B cell (primary cell): Measurements from ENCODE around the gene GTSF1L. TPM values are rescaled to one million over a fixed set of nuclear protein-coding genes. Genes with fewer than 3 reads are reported as not detected.

Experiments
- ATAC-seq: fragments of 200-7000 bp; cut with Tn5 transposase; one replicate; pipeline ENCODE4 v1.10.0; 2021; ENCODE audit warnings: low read depth, mild to moderate bottlenecking, moderate number of reproducible peaks, moderate library complexity
- CTCF ChIA-PET: fragments of 350-600 bp; sonication (Branson Sonifier 250); formaldehyde crosslinking; loops from one replicate; lab custom pipeline; 2021; ENCODE audit warnings: antibody characterized with exemption, inconsistent platforms; lab: Charles Lee
- POLR2A ChIA-PET: fragments of 350-600 bp; sonication (Branson Sonifier 250); formaldehyde crosslinking; loops from one replicate; lab custom pipeline; 2021; ENCODE audit warnings: antibody characterized with exemption; lab: Charles Lee
- DNase-seq: peaks from one replicate; pipeline ENCODE4 v3.0.0; 2013
- H2AFZ ChIP-seq: 2 replicates; pipeline ENCODE4 v1.6.1; 2012; ENCODE audit warnings: mild to moderate bottlenecking, low read depth, low read length; ENCODE audit not compliant: insufficient read depth, poor library complexity, severe bottlenecking
- H3K27ac ChIP-seq, 2 donors: 1 replicate in 1 of 2; 2 replicates in 1 of 2; pipeline ENCODE4 v1.5.1; 2012 to 2013; ENCODE audit warnings: low read length in 2 of 2, mild to moderate bottlenecking in 2 of 2, moderate library complexity in 1 of 2
- H3K27me3 ChIP-seq, 4 experiments: fragments of 200-600 bp in 1 of 4; sonication (generic) in 1 of 4; replicated peaks in 1 of 4; 1 replicate in 2 of 4; 2 replicates in 2 of 4; pipeline versions ENCODE4 v1.6.1 to v1.7.0; 2013 to 2016; ENCODE audit warnings: low read length in 3 of 4, mild to moderate bottlenecking in 2 of 4, mixed read lengths in 1 of 4, moderate library complexity in 1 of 4; ENCODE audit not compliant: insufficient read depth in 4 of 4, control insufficient read depth in 3 of 4; ENCODE audit errors: control extremely low read depth in 1 of 4
- H3K36me3 ChIP-seq, 2 experiments: replicated peaks in 1 of 2; 1 replicate in 1 of 2; 2 replicates in 1 of 2; pipeline versions ENCODE4 v1.6.1 to v1.7.1; 2013; ENCODE audit warnings: low read length in 1 of 2; ENCODE audit not compliant: insufficient read depth in 2 of 2, control insufficient read depth in 1 of 2; ENCODE audit errors: control extremely low read depth in 1 of 2, extremely low read depth in 1 of 2
- H3K4me1 ChIP-seq, 2 donors: fragments of 200-600 bp in 1 of 2; sonication (generic) in 1 of 2; 1 replicate in 1 of 2; 2 replicates in 1 of 2; pipeline versions ENCODE4 v1.5.1 to v1.6.1; 2013 to 2017; ENCODE audit warnings: low read length in 2 of 2; ENCODE audit not compliant: control insufficient read depth in 2 of 2, insufficient read depth in 2 of 2
- H3K4me2 ChIP-seq: replicated peaks from 2 replicates; pipeline ENCODE3; 2012; ENCODE audit warnings: mild to moderate bottlenecking, low read depth, low read length; ENCODE audit not compliant: poor library complexity, severe bottlenecking
- H3K4me3 ChIP-seq, 5 experiments: fragments of 200-600 bp in 1 of 5; sonication (generic) in 1 of 5; 1 replicate in 3 of 5; 2 replicates in 2 of 5; pipeline versions ENCODE4 v1.5.1 to v1.7.0; 2011 to 2016; ENCODE audit warnings: low read length in 4 of 5, mild to moderate bottlenecking in 4 of 5, low read depth in 2 of 5, control low read depth in 1 of 5, moderate library complexity in 1 of 5; ENCODE audit not compliant: insufficient read depth in 1 of 5; ENCODE audit errors: control extremely low read depth in 1 of 5, extremely low read depth in 1 of 5
- H3K79me2 ChIP-seq: fragments of 200-600 bp; sonication (generic); one replicate; pipeline ENCODE4 v1.6.0; 2016; ENCODE audit warnings: low read length; ENCODE audit not compliant: control insufficient read depth, insufficient read depth
- H3K9ac ChIP-seq: fragments of 200-600 bp; sonication (generic); 2 replicates; pipeline ENCODE4 v1.6.1; 2017; ENCODE audit warnings: mild to moderate bottlenecking, low read length, moderate library complexity
- H3K9me3 ChIP-seq, 3 donors: one replicate each; pipeline versions ENCODE4 v1.6.1 to v1.7.1; 2013; ENCODE audit warnings: low read length in 2 of 3; ENCODE audit not compliant: control insufficient read depth in 2 of 3, insufficient read depth in 1 of 3; ENCODE audit errors: control extremely low read depth in 1 of 3
- H4K20me1 ChIP-seq: 2 replicates; pipeline ENCODE4 v1.6.0; 2012; ENCODE audit warnings: mild to moderate bottlenecking, low read length; ENCODE audit not compliant: insufficient read depth, control insufficient read depth, poor library complexity, severe bottlenecking
- H3K27ac Mint-ChIP-seq: one replicate; pipeline ENCODE4 v1.8.0; 2021; ENCODE audit warnings: mixed read lengths
- H3K27me3 Mint-ChIP-seq: one replicate; pipeline ENCODE4 v1.8.0; 2021; ENCODE audit warnings: mixed read lengths
- H3K4me1 Mint-ChIP-seq: one replicate; pipeline ENCODE4 v1.8.0; 2021; ENCODE audit warnings: mixed read lengths
- H3K4me3 Mint-ChIP-seq: one replicate; pipeline ENCODE4 v1.8.0; 2021; ENCODE audit warnings: mixed read lengths
- H3K9me3 Mint-ChIP-seq: one replicate; pipeline ENCODE4 v1.8.0; 2022; ENCODE audit warnings: mixed read lengths; ENCODE audit not compliant: insufficient read depth
- CTCF ChIP-seq: fragments of 200-600 bp; IDR thresholded peaks from one replicate; pipeline ENCODE4 v1.8.0; 2022; ENCODE audit warnings: antibody characterized with exemption, mild to moderate bottlenecking
- EZH2 ChIP-seq: IDR thresholded peaks from 2 replicates; pipeline ENCODE4 v1.6.1; 2012; ENCODE audit warnings: borderline replicate concordance, low read depth, mild to moderate bottlenecking, moderate library complexity, low read length; ENCODE audit not compliant: insufficient read depth, poor library complexity, severe bottlenecking
- WGBS: methylation state at CpG from one replicate; pipeline ENCODE4 v1.1.5; 2013; ENCODE audit warnings: missing lambda C conversion rate; ENCODE audit not compliant: insufficient coverage; 5-methylcytosine and 5-hydroxymethylcytosine counted together
- intact Hi-C: fragments of 100-400 bp; cut with micrococcal nuclease; formaldehyde crosslinking; loops from one replicate; pipeline ENCODE4 v1.10.0; 2022
- polyA plus RNA-seq: library from polyadenylated mRNA; depleted of rRNA; stranded (reverse); fragments of >200 nt; gene quantifications from 2 replicates; pipeline ENCODE4 v1.2.3, GENCODE V29; 2012
- total RNA-seq, 2 donors: library from RNA; stranded (reverse); fragments of 120-200 nt in 1 of 2; gene quantifications; 1 replicate in 1 of 2; 2 replicates in 1 of 2; pipeline versions ENCODE4 v1.2.3 to v1.2.4, GENCODE V29; 2013 to 2022

The GTSF1L gene
- total and polyA plus RNA-seq, 2 donors (not counting 1 experiment from before 2014, with no cell fraction given), result 0.84 to 1.5 TPM

- H3K27me3 ChIP-seq, result no peaks in the 10 kb centered on the region
- ChIA-PET POLR2A (no interaction called here), CTCF (interaction anchor here (1.3 kb wide), 1 partner anchor 325 kb away, joined by 3 read pairs; no protein-coding TSS in a partner anchor)
- H3K79me2 ChIP-seq, result no peaks in the 10 kb centered on the region
- H3K27ac Mint-ChIP-seq, result no peak overlapping the region
- peaks cover 18 to 22% of the 10 kb centered on the region in 2 donors for H3K4me1 ChIP-seq
- no peak overlapping the region for H3K4me2 ChIP-seq
- intact Hi-C loops, result no loop called here
- TF ChIP-seq CTCF (no peak), EZH2 (no peak)
- no peak overlapping the region for H3K9ac ChIP-seq
- ATAC-seq (no peak), DNase-seq (no peak)
- H3K4me3 ChIP-seq, result no peak overlapping the region
- WGBS, result 100% methylated on average over 2 of the region's 8 CpGs
- H3K4me3 Mint-ChIP-seq, result no peak overlapping the region
- no peaks in the 10 kb centered on the region for H3K9me3 Mint-ChIP-seq
- H4K20me1 ChIP-seq, result no peaks in the 10 kb centered on the region
- H2AFZ ChIP-seq, result no peak overlapping the region
- no peaks in the 10 kb centered on the region for H3K9me3 ChIP-seq
- H3K4me1 Mint-ChIP-seq, result peaks cover 21% of the 10 kb centered on the region
- no peaks in the 10 kb centered on the region for H3K36me3 ChIP-seq
- H3K27me3 Mint-ChIP-seq, result no peaks in the 10 kb centered on the region
- no peak overlapping the region for H3K27ac ChIP-seq
Measured at GRCh38 chr20:43755851-43756250, 29.0 kb upstream of the GTSF1L start.

GRCh38 chr20:43755390-43755789 is 28.6 kb upstream of the GTSF1L start:
- no peaks in the 10 kb centered on the region for H3K9me3 ChIP-seq
- no peaks in the 10 kb centered on the region for H3K79me2 ChIP-seq
- POLR2A ChIA-PET, result interaction anchor here (0.6 kb wide), 1 partner anchor 289 kb away, joined by 6 read pairs; no protein-coding TSS in a partner anchor
- Mint-ChIP-seq H3K27ac (no peak overlapping the region), H3K27me3 (no peaks in the 10 kb centered on the region), H3K4me1 (peaks cover 24% of the 10 kb centered on the region), H3K4me3 (no peak overlapping the region), H3K9me3 (no peaks in the 10 kb centered on the region)
- no peak overlapping the region for H3K4me2 ChIP-seq
- TF ChIP-seq EZH2 (no peak), CTCF (no peak)
- no peak for DNase-seq
- no peak overlapping the region for H3K27ac ChIP-seq
- intact Hi-C loops, result no loop called here
- no peak overlapping the region for H3K4me3 ChIP-seq
- CTCF ChIA-PET, result no interaction called here
- no peaks in the 10 kb centered on the region for H3K36me3 ChIP-seq
- no peaks in the 10 kb centered on the region for H3K27me3 ChIP-seq
- H3K4me1 ChIP-seq, result peaks cover 20 to 24% of the 10 kb centered on the region in 2 donors
- WGBS, result 91% methylated on average over 4 of the region's 7 CpGs
- no peak overlapping the region for H3K9ac ChIP-seq
- H2AFZ ChIP-seq, result no peak overlapping the region
- no peak for ATAC-seq
- no peaks in the 10 kb centered on the region for H4K20me1 ChIP-seq
